ENCODE data around the gene WSCD2. TPM values are rescaled to one million over a fixed set of nuclear protein-coding genes. Genes with fewer than 3 reads are reported as not detected.

The WSCD2 gene
- total RNA-seq, 6 experiments from 2014 or later = not detected

DNA sequence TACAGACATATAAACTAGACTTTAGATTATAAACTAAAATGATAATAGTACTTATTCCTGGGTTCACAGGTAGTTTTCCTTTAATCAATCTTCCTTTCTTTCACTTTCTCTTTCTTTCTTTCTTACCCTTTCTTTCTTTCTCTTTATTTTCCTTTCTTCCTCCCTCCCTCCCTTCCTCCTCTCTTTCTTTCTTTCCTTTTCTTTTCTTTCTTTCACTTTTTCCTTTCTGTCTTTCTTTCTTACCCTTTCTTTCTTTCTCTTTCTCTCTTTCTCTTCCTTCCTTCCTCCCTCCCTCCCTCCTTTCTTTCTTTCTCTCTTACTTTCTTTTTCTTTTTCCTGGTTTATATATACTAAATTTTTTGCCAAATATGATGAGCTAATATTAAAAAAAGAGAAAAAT, 148.5 kb downstream of the WSCD2 start:
- Mint-ChIP-seq H3K27ac (no peak overlapping the region), H3K9me3 (peaks cover 42% of the 10 kb centered on the region), H3K36me3 (ENCODE audit: low read depth) (no peaks in the 10 kb centered on the region), H3K27me3 (ENCODE audit: insufficient read depth) (no peaks in the 10 kb centered on the region; the same call in 1 of the 2 replicates), H3K4me3 (no peak overlapping the region), H3K4me1 (ENCODE audit: low read depth) (no peaks in the 10 kb centered on the region)
- DNase-seq = no peak
- TF ChIP-seq, protein P1, sequence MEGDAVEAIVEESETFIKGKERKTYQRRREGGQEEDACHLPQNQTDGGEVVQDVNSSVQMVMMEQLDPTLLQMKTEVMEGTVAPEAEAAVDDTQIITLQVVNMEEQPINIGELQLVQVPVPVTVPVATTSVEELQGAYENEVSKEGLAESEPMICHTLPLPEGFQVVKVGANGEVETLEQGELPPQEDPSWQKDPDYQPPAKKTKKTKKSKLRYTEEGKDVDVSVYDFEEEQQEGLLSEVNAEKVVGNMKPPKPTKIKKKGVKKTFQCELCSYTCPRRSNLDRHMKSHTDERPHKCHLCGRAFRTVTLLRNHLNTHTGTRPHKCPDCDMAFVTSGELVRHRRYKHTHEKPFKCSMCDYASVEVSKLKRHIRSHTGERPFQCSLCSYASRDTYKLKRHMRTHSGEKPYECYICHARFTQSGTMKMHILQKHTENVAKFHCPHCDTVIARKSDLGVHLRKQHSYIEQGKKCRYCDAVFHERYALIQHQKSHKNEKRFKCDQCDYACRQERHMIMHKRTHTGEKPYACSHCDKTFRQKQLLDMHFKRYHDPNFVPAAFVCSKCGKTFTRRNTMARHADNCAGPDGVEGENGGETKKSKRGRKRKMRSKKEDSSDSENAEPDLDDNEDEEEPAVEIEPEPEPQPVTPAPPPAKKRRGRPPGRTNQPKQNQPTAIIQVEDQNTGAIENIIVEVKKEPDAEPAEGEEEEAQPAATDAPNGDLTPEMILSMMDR (IDR thresholded peaks at IDR 0.05) = no peak

DNA sequence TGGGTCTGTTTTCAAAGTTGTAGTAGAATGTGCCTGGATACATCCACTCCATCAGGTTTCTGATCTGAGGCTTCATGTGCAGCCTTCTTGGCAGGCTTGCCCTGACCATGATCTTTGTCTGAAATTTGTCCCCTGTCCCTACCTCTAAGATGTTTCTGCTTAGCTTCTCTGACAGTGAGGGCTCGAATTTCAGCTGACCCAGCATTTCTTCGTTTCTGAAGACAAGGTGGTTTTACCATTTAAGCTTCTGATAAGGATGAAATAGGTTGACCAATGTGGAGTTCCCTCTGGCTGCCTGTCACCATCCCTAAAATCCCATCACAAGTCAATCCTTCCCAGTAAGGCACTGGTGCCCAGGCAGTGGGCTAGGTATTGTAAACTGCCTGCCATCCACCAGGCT, 153.1 kb downstream of the WSCD2 start:
- H3K27me3 Mint-ChIP-seq (ENCODE audit: insufficient read depth) = no peaks in the 10 kb centered on the region; the same call in 1 of the 2 replicates
- DNase-seq = no peak

DNA sequence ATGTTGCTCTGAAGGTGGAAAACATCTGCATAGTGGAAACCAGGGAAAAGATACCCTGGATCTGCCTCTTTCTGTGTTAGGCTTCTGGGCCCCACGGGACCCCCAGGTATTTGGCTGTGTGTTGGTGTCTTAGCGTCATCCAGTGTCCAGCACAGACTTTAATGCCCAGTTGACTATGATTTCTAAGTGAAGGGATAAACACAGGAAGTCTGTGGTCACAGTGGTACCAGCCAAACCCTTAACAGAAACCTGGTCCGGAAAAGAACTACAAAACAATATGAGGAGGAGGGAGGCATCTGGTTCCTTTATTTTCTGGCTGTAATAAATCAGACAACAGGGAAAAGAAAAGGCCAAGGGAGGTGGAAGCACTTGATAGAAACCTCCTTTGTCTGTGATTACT, 153.6 kb downstream of the WSCD2 start:
- Mint-ChIP-seq H3K4me3 (no peak overlapping the region), H3K27me3 (ENCODE audit: insufficient read depth) (no peaks in the 10 kb centered on the region; the same call in 1 of the 2 replicates)

More for the DNA sequence above, 153.1 kb downstream of the WSCD2 start:
- TF ChIP-seq, protein P1 (IDR thresholded peaks at IDR 0.05) = no peak
- Mint-ChIP-seq H3K4me3 (no peak overlapping the region), H3K36me3 (ENCODE audit: low read depth) (no peaks in the 10 kb centered on the region), H3K4me1 (ENCODE audit: low read depth) (no peaks in the 10 kb centered on the region), H3K9me3 (peaks cover 43% of the 10 kb centered on the region), H3K27ac (no peak overlapping the region)

DNA sequence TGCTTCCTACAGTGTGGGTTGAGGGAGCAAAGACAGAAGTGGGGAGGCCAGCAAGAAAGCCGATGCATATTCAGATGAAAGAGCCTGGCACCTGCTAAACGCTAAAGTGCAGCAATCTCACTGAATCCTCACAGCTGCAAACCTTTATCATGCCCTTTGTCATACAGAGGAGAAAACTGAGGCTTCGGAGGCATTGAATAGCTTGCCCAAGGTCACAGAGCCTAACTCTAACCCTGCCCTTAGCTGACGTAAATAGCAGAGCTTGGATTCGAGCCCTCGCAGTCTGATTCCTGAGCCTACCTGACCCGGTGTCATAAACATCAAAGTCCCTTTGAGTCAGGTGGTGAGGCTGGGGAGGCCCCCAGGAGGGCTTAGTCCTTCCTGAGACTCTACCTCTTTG, 155.1 kb downstream of the WSCD2 start:
- Mint-ChIP-seq H3K9me3 (peaks cover 50% of the 10 kb centered on the region), H3K4me3 (no peak overlapping the region), H3K4me1 (ENCODE audit: low read depth) (no peaks in the 10 kb centered on the region), H3K27ac (no peak overlapping the region), H3K36me3 (ENCODE audit: low read depth) (no peaks in the 10 kb centered on the region), H3K27me3 (ENCODE audit: insufficient read depth) (no peaks in the 10 kb centered on the region; the same call in 1 of the 2 replicates)
- DNase-seq = no peak
- TF ChIP-seq, protein P1 (IDR thresholded peaks at IDR 0.05) = no peak

More for the DNA sequence above, 153.6 kb downstream of the WSCD2 start:
- TF ChIP-seq, protein P1 (IDR thresholded peaks at IDR 0.05) = no peak
- no peak for DNase-seq
- Mint-ChIP-seq H3K4me1 (ENCODE audit: low read depth) (no peaks in the 10 kb centered on the region), H3K9me3 (peaks cover 46% of the 10 kb centered on the region), H3K27ac (no peak overlapping the region), H3K36me3 (ENCODE audit: low read depth) (no peaks in the 10 kb centered on the region)

DNA sequence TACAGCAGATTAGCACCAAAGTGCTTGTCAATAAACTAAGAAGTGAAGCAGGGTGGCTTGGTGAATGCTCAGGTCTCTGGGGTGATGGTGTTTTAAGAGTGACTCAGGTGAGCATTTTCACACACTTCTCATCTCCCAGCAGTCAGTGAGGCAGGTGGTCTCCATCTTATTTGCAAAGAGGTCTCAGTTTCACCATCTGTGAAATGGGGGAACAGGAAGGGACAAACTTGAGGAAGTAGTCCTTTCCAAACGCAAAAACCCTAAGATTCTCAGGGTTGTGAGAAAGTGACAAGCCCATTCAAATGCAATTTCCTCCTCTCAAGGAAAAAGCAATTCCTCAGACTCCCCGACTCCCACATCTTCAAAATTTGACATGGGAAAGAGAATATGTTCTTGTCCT, 155.9 kb downstream of the WSCD2 start:
- Mint-ChIP-seq H3K4me1 (ENCODE audit: low read depth) (no peaks in the 10 kb centered on the region), H3K36me3 (ENCODE audit: low read depth) (no peaks in the 10 kb centered on the region), H3K9me3 (peaks cover 47% of the 10 kb centered on the region), H3K4me3 (no peak overlapping the region), H3K27me3 (ENCODE audit: insufficient read depth) (no peaks in the 10 kb centered on the region; the same call in 1 of the 2 replicates), H3K27ac (no peak overlapping the region)
- TF ChIP-seq, protein P1 (IDR thresholded peaks at IDR 0.05) = no peak
- DNase-seq = no peak

DNA sequence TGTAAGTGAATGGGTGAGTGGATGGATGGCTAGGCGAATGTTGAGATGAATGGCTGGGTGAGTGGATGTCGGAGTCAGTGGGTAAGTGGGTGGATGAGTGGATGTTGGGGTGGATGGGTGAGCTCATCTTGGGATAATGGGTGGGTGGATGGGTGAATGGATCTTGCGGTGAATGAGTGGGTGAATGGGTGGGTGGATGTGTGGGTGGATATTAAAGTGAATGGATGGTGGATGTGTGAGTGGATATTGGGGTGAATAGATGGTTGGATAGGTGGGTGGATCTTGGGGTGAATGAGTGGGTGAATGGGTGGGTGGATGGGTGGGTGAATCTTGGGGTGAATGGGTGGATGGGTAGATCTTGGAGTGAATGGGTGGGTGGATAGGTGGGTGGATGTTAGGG, 158.1 kb downstream of the WSCD2 start:
- Mint-ChIP-seq H3K4me1 (ENCODE audit: low read depth) (no peaks in the 10 kb centered on the region), H3K36me3 (ENCODE audit: low read depth) (no peaks in the 10 kb centered on the region), H3K4me3 (no peak overlapping the region), H3K27me3 (ENCODE audit: insufficient read depth) (no peaks in the 10 kb centered on the region; the same call in 1 of the 2 replicates), H3K27ac (no peak overlapping the region), H3K9me3 (peaks cover 60% of the 10 kb centered on the region)
- TF ChIP-seq, protein P1 (IDR thresholded peaks at IDR 0.05) = no peak
- no peak for DNase-seq
